Measurements from ENCODE around the gene TNS1.

The TNS1 gene

GRCh38 chr2:218030409-218031195, 27.8 kb upstream of the TNS1 start:
- Histone ChIP-seq H3K27me3 (ENCODE audit: control insufficient read depth, insufficient read depth, low read length) (no peaks in the 10 kb centered on the region), H3K9me3 (ENCODE audit: control insufficient read depth, low read length) (no peaks in the 10 kb centered on the region), H3K4me2 (ENCODE audit: low read length) (no peak overlapping the region), H3K4me1 (peaks cover 3% of the 10 kb centered on the region), H3K4me3 (ENCODE audit: low read depth, low read length) (no peak overlapping the region), H3K27ac (no peak overlapping the region), H3K79me2 (no peaks in the 10 kb centered on the region), H3K36me3 (ENCODE audit: control insufficient read depth, insufficient read depth, low read length) (no peaks in the 10 kb centered on the region), H2AFZ (no peak overlapping the region), H3K9ac (no peak overlapping the region)
- TF ChIP-seq CTCF (IDR thresholded peaks at IDR 0.05): no peak

- H3K27me3 ChIP-seq (ENCODE audit: control insufficient read depth, insufficient read depth, low read length): no peaks in the 10 kb centered on the region
- no peak overlapping the region for H3K27ac ChIP-seq
- no peaks in the 10 kb centered on the region for H3K79me2 ChIP-seq
- H3K36me3 ChIP-seq (ENCODE audit: control insufficient read depth, insufficient read depth, low read length): no peaks in the 10 kb centered on the region
- H3K4me1 ChIP-seq: peaks cover 6% of the 10 kb centered on the region
- no peak overlapping the region for H3K9ac ChIP-seq
- H3K4me3 ChIP-seq (ENCODE audit: low read depth, low read length): no peak overlapping the region
- no peak for TF ChIP-seq CTCF (IDR thresholded peaks at IDR 0.05)
- H3K4me2 ChIP-seq (ENCODE audit: low read length): no peak overlapping the region
- H2AFZ ChIP-seq: no peak overlapping the region
- no peaks in the 10 kb centered on the region for H3K9me3 ChIP-seq (ENCODE audit: control insufficient read depth, low read length)
These were observed 26.9 kb upstream of the TNS1 start for GRCh38 chr2:218029366-218030360.

- no peaks in the 10 kb centered on the region for H3K9me3 ChIP-seq (ENCODE audit: control insufficient read depth, low read length)
- no peak for TF ChIP-seq CTCF (IDR thresholded peaks at IDR 0.05)
- H3K4me2 ChIP-seq (ENCODE audit: low read length): no peak overlapping the region
- no peaks in the 10 kb centered on the region for H3K27me3 ChIP-seq (ENCODE audit: control insufficient read depth, insufficient read depth, low read length)
- H2AFZ ChIP-seq: no peak overlapping the region
- H3K4me3 ChIP-seq (ENCODE audit: low read depth, low read length): no peak overlapping the region
- no peak overlapping the region for H3K9ac ChIP-seq
- H3K79me2 ChIP-seq: no peaks in the 10 kb centered on the region
- H3K36me3 ChIP-seq (ENCODE audit: control insufficient read depth, insufficient read depth, low read length): no peaks in the 10 kb centered on the region
- H3K27ac ChIP-seq: no peak overlapping the region
- H3K4me1 ChIP-seq: peaks cover 6% of the 10 kb centered on the region
These were observed 26.0 kb upstream of the TNS1 start for GRCh38 chr2:218028562-218029348.

GRCh38 chr2:218028189-218028495, 25.3 kb upstream of the TNS1 start:
- Histone ChIP-seq H3K4me3 (ENCODE audit: low read depth, low read length) (no peak overlapping the region), H3K9me3 (ENCODE audit: control insufficient read depth, low read length) (no peaks in the 10 kb centered on the region), H3K36me3 (ENCODE audit: control insufficient read depth, insufficient read depth, low read length) (no peaks in the 10 kb centered on the region), H3K9ac (no peak overlapping the region), H3K4me2 (ENCODE audit: low read length) (no peak overlapping the region), H3K27me3 (ENCODE audit: control insufficient read depth, insufficient read depth, low read length) (no peaks in the 10 kb centered on the region), H3K79me2 (no peaks in the 10 kb centered on the region), H3K27ac (no peak overlapping the region), H2AFZ (no peak overlapping the region), H3K4me1 (peaks cover 6% of the 10 kb centered on the region)
- TF ChIP-seq CTCF (IDR thresholded peaks at IDR 0.05): no peak
